GM18867 (cell line): ENCODE results near the gene NOP10.

Experiments
- ATAC-seq: cut with Tn5 transposase; IDR thresholded peaks from one replicate; pipeline ENCODE4 v1.9.1; 2021; ENCODE audit warnings: mild to moderate bottlenecking, moderate library complexity; ENCODE audit not compliant: unreplicated experiment

NOP10 gene

GRCh38 chr15:34334672-34335071, 8.3 kb downstream of the NOP10 start:
- no peak for ATAC-seq

DNA sequence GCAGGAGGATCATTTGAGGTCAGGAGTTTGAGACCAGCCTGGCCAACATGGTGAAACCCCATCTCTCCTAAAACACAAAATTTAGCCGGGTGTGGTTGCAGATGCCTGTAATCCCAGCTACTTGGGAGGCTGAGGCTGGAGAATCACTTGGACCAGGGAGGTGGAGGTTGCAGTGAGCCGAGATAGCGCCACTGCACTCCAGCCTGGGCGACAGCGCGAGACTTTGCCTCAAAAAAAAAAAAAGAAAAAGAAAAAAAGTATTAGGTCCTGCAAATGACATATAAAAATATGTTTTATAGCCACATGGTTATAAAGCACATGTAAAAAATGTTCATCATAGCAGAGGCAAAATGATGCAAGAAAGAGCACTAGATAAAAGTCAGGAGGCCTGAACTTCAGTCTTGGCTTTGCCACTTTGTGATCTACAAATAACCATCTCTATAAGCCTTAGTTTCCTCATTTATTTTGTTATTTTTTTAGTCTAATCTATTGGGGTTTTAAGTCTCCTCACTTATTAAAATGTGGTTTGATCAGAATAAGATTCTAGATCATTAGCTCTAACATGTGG, 10.3 kb downstream of the NOP10 start:
- ATAC-seq: no peak

DNA sequence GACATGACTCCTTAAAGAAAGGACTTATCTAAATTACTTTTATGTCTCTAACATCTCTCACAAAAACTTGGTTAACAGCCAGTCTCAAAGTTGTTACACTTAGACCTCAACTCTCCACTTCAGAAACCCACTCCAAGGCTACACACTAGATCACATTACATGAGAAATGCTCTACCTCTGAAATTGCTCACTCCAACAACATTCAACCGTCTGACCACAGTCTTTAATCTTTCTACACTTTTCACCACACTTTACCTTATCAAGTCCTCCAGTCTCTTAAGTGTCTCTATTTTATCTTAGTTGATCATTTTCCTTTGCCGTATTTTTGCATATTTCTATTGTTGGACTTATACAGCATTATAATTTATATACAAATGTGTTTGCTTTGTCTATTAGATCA, 11.1 kb downstream of the NOP10 start:
- ATAC-seq: no peak

DNA sequence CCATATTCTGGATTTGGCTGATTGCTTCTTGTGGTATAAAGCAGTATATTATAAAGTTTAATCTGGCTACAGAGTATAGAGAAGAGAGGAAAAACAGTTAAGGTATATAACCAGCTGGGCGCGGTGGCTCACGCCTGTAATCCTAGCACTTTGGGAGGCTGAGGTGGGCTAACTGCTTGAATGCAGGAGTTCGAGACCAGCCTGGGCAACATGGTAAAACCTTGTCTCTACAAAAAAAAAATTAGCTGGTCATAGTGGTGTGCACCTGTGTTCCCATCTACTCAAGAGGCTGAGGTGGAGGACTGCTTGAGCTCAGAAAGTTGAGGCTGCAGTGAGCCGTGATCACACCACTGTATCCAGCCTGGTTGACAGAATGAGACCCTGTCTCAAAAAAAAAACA, 12.7 kb downstream of the NOP10 start:
- ATAC-seq: no peak

GRCh38 chr15:34329006-34329405, 13.9 kb downstream of the NOP10 start:
- ATAC-seq: no peak

- peak; percentile 44 for ATAC-seq
Measured at GRCh38 chr15:34327906-34328305, 15.0 kb downstream of the NOP10 start.

DNA sequence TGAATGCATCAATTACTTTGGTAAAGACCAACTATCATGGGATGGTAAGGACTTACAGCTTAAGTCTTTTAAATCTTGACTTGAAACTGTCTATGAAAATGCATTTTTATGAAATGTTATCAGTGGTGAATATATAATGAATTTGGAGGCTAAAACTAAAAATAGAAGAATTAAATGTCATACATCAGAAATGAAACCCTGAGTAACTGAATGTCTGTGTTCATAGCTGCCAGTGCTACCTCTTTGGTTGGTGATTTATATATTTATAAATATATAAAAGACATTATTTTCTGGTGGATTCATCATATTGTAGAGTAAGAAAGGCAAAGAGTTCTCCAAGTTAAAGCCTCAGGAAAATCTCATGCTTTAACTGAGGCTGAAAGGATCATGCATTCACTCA, 17.6 kb downstream of the NOP10 start:
- ATAC-seq: no peak

DNA sequence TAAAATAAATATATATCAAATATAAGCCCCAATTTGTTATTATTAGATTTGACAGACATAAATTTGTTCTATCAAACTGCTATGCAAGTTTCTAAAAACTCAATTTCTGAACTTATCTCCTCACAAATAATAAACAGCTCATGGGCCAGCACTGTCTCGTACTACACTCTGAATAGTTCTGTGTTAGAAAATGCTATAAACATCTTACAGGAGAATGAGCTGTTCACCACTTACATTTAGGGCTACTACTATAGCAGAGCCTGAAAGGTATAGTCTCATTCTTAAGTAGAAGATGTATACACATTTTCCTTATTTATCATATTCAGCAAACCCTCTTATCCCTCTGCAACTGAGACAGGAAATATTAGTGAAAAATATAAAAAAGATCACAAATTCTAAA, 18.0 kb downstream of the NOP10 start:
- no peak for ATAC-seq

- ATAC-seq: no peak
Measured at GRCh38 chr15:34323217-34323616, 19.7 kb downstream of the NOP10 start.

- ATAC-seq: peak; percentile 89
Measured at GRCh38 chr15:34318277-34319079, 24.5 kb downstream of the NOP10 start.

GRCh38 chr15:34314491-34315490, 28.1 kb downstream of the NOP10 start:
- no peak for ATAC-seq

DNA sequence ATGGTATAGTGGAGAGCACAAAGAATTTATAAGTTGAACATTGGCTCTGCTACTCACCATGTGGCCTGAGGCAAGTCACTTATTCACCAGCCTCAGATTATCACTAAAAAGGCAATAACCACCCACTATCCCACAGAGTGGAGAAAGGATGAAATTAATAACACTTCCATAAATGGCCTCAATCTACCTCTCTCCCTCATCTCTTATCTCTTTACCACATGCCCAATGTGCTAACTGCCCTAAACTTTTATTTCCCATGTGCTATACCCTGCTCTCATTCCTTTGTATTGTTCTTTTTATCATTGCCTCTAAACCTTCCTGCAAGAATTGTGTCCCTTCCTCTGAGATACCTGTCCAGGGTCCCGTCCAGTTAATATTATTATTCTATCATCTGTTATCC, 31.4 kb downstream of the NOP10 start:
- no peak for ATAC-seq

- no peak for ATAC-seq
Measured at GRCh38 chr15:34304613-34305012, 38.3 kb downstream of the NOP10 start.

DNA sequence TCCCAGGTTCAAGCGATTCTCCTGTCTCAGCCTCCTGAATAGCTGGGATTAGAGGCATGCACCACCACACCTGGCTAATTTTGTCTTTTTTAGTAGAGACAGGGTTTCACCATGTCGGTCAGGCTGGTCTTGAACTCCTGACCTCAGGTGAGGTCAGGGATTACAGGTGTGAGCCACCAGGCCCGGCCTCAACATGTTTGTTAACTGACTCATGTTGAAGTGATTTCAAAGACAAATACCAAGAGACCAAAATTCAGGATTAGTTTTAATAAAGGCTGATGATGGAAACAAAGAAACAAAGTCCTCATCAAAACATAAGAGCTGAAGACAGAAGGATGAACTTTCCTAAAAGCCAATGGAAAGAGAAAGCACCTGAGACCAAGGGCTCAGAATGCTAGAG, 41.9 kb downstream of the NOP10 start:
- ATAC-seq: no peak

DNA sequence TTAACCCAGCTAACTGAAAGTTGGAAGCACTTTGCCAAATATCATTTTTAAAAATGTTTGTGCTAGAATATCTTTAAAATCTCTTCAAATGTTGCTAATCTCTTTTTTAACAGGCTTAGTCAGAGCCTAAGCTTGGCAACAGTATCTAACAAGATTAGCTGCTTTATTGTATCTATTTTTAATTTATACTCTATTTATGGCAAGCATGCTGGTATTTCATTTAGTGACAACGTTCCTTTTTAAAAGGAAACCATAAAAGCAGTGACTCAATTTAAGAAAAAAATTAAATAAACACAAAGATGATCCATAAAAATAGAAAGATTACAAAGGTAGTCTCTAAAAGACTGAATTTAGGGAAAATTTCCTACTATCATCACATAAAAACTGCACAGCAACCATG, 45.9 kb downstream of the NOP10 start:
- ATAC-seq: no peak

DNA sequence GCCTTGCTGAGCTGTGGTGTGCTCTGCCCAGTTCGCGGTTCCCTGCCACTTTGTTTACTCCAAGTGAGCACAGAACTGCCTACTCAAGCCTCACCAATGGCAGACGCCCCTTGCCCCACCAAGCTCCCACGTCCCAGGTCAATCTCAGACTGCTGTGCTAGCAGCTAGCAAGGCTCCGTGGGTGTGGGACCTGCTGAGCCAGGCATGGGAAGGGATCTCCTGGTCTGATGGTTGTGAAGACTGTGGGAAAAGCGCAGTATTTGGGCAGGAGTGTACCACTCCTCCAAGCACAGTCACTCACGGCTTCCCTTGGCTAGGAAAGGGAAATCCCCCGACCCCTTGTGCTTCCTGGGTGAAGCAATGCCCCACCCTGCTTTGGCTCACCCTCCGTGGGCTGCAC, 50.3 kb downstream of the NOP10 start:
- ATAC-seq: no peak
